Bronchial epithelial cell (primary cell): Measurements from ENCODE around the gene NHSL1. TPM values are rescaled to one million over a fixed set of nuclear protein-coding genes. Genes with fewer than 3 reads are reported as not detected.

ENCODE experiments used
- DNase-seq: peaks from one replicate; pipeline ENCODE4 v3.0.0-alpha.2; 2010; ENCODE audit warnings: low read depth
- FAIRE-seq: peaks from 2 replicates; lab custom pipeline; 2011; peaks lifted over from hg19 to GRCh38; lab: Jason Lieb, UNC
- H3K27me3 ChIP-seq: 2 replicates; pipeline ENCODE4 v1.5.1; 2011; ENCODE audit warnings: low read length; ENCODE audit not compliant: control insufficient read depth, insufficient read depth
- H3K36me3 ChIP-seq: 2 replicates; pipeline ENCODE4 v1.5.1; 2011; ENCODE audit warnings: low read length; ENCODE audit not compliant: control insufficient read depth, insufficient read depth
- H3K4me3 ChIP-seq: 2 replicates; pipeline ENCODE4 v1.5.1; 2011; ENCODE audit warnings: mild to moderate bottlenecking, low read depth, low read length, control low read depth
- CTCF ChIP-seq: IDR thresholded peaks from 2 replicates; pipeline ENCODE4 v1.5.1; 2011; ENCODE audit warnings: mild to moderate bottlenecking, moderate library complexity, low read length, control low read depth, inconsistent platforms; ENCODE audit not compliant: insufficient read depth, severe bottlenecking
- total RNA-seq: library from RNA; depleted of rRNA; stranded (reverse); fragments of >200 nt; gene quantifications from 2 replicates; pipeline ENCODE4 v1.2.1, GENCODE V29; 2014

Gene NHSL1
- total RNA-seq, 1 donor from 2014 or later = 6.3 TPM

GRCh38 chr6:138410048-138410735 is 89.1 kb downstream of the NHSL1 start:
- FAIRE-seq (no peak), DNase-seq (peak; percentile 82)
- no peaks in the 10 kb centered on the region for H3K27me3 ChIP-seq
- H3K4me3 ChIP-seq = no peak overlapping the region
- peaks cover 20% of the 10 kb centered on the region for H3K36me3 ChIP-seq
- TF ChIP-seq CTCF = no peak

DNA sequence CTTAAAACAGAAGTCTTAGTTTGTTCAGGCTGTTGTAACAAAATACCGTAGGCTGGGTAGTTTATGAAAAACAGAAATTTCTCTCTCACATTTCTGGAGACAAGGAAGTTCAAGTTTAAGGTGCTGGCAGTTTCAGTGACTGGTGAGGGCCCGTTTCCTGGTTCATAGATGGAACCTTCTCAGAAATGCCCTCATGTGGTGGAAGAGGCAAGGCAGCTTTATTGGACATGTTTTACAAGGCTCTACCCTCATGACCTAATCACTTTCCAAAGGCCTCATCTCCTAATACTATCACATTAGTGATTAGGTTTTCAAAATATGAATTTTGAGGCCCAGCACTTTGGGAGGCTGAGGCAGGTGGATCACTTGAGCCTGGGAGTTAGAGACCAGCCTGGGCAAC is 92.9 kb downstream of the NHSL1 start:
- no peak for DNase-seq
- FAIRE-seq = no peak
- TF ChIP-seq CTCF = peak; percentile 17
- Histone ChIP-seq H3K27me3 (no peaks in the 10 kb centered on the region), H3K36me3 (peaks cover 14% of the 10 kb centered on the region), H3K4me3 (no peak overlapping the region)

GRCh38 chr6:138405816-138406413 is 93.4 kb downstream of the NHSL1 start:
- Histone ChIP-seq H3K36me3 (peaks cover 14% of the 10 kb centered on the region), H3K4me3 (no peak overlapping the region), H3K27me3 (no peaks in the 10 kb centered on the region)
- no peak for DNase-seq
- no peak for TF ChIP-seq CTCF
- no peak for FAIRE-seq

- no peaks in the 10 kb centered on the region for H3K27me3 ChIP-seq
- H3K36me3 ChIP-seq = peaks cover 14% of the 10 kb centered on the region
- FAIRE-seq (no peak), DNase-seq (no peak)
- TF ChIP-seq CTCF = no peak
- H3K4me3 ChIP-seq = peak overlapping the region; percentile 76
These were observed 94.5 kb downstream of the NHSL1 start for GRCh38 chr6:138404666-138405337.

DNA sequence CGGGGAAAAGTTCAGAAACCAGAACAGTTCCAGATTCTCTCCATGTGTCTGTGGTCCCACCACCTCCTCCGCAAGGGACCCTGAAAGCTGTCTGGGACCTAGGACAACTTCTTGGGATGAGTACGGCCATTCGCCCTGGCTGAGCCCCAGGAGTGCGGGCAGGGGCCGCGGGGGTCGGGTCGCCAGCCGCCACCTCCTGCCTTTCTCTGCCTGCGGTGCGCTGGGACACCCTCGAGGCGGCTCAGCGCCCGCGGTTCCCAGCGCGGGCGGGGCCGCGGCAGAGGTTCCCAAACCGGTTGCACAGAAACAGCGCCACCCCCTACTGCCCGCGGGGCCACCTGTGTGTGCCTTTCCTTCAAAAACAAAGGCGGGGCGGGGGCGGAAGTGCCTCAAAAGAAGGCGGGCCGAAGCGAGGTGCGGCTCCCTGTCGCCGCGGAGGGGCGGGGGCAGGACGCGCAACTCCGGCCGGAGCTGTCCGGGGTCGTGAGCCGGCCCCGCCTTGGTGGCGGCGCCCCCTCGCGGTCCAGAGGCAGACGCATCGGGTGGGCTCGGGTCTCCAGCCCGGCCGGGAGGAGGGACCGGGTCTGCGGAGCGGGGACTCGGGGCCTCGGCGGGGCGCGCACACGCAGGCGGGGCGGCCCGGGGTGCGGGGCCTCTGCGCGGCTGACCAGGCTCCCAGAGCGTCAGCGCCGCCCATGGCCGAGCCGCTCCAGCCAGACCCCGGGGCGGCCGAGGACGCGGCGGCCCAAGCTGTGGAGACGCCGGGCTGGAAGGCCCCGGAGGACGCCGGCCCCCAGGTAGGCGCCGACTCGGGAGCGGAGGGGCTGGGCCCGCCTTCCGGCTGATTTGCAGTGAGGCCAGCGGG is 95.3 kb downstream of the NHSL1 start, which contains the start of gene HEBP2:
HEBP2 (plus strand) TSS at position 423 of the 865 bp plus-strand sequence; CDS start at position 696, 273 bp downstream.
- peak; percentile 83 for DNase-seq
- TF ChIP-seq CTCF = peak; percentile 28

More for the DNA sequence above, 95.3 kb downstream of the NHSL1 start, which contains the start of gene HEBP2:
- peak within 1 kb of the TSS; percentile 76 for H3K4me3 ChIP-seq
- H3K36me3 ChIP-seq = peaks cover 14% of the 10 kb centered on the region
- FAIRE-seq = no peak
- H3K27me3 ChIP-seq = no peaks in the 10 kb centered on the region
